ENCODE results near the gene KY. TPM values are rescaled to one million over a fixed set of nuclear protein-coding genes. Genes with fewer than 3 reads are reported as not detected.

KY gene
- total and polyA plus RNA-seq, 9 of the 15 experiments (the other 6 are each of a cell fraction or from before 2014, with no cell fraction given), result not detected

- no peak overlapping the region for H3K4me2 ChIP-seq (ENCODE audit: insufficient read depth, low read length)
These were observed 43.5 kb downstream of the KY start for GRCh38 chr3:134607054-134608022.

More at GRCh38 chr3:134607054-134608022, 43.5 kb downstream of the KY start:
- Histone ChIP-seq H3K27me3 (ENCODE audit: control insufficient read depth in 2 of 2, insufficient read depth in 2 of 2, low read length in 2 of 2) (peaks cover 0 to 14% of the 10 kb centered on the region in 2 experiments; a peak in 2 of 5 replicates), H3K4me1 (replicated peaks in 1 of 2; ENCODE audit: control insufficient read depth in 2 of 2, insufficient read depth in 2 of 2, low read length in 2 of 2) (no peaks in the 10 kb centered on the region), H2AFZ (ENCODE audit: low read depth, low read length) (no peak overlapping the region), H3K79me2 (ENCODE audit: control insufficient read depth, insufficient read depth, low read length) (no peaks in the 10 kb centered on the region), H3K9me3 (replicated peaks; ENCODE audit: control insufficient read depth, insufficient read depth, low read depth, low read length) (no peaks in the 10 kb centered on the region), H3K36me3 (ENCODE audit: control insufficient read depth, insufficient read depth, low read length) (no peaks in the 10 kb centered on the region), H3K4me3 (no peak overlapping the region), H3K9ac (ENCODE audit: insufficient read depth in 1 of 2, low read depth in 2 of 2, low read length in 2 of 2) (no peak overlapping the region; a peak in 1 of 4 replicates), H3K9me1 (ENCODE audit: control insufficient read depth, insufficient read depth, low read length) (no peaks in the 10 kb centered on the region), H3K27ac (ENCODE audit: extremely low read depth, low read depth, low read length) (no peak overlapping the region), H4K20me1 (replicated peaks; ENCODE audit: control insufficient read depth, insufficient read depth, low read length) (no peaks in the 10 kb centered on the region)
- DNase-seq (ENCODE audit: extremely low read depth in 1 of 4, low spot score in 3 of 4) (no peak), ATAC-seq (no peak), FAIRE-seq (no peak)
- ChIA-PET POLR2A (no interaction called here), CTCF (ENCODE audit: low intra/inter-chr PET ratio) (no interaction called here)
- TF ChIP-seq GATA2 (CRISPR knock-in tag; IDR thresholded peaks at IDR 0.05) (no peak), NR2F6 (CRISPR knock-in tag; IDR thresholded peaks at IDR 0.05) (no peak), ZNF239 (CRISPR knock-in tag; IDR thresholded peaks at IDR 0.05) (no peak), CEBPZ (IDR thresholded peaks at IDR 0.05; ENCODE audit: borderline replicate concordance, low read depth, low read length) (no peak), ZHX1 (conservative IDR thresholded peaks at IDR 0.05; ENCODE audit: low read length) (no peak), CBFA2T3 (IDR thresholded peaks at IDR 0.05) (no peak), HDAC2 (IDR thresholded peaks at IDR 0.05) (no peak), ZNF24 (IDR thresholded peaks at IDR 0.05) (no peak), NFATC3 (IDR thresholded peaks at IDR 0.05) (no peak), TEAD2 (tag; IDR thresholded peaks at IDR 0.05) (no peak), RB1 (IDR thresholded peaks at IDR 0.05; ENCODE audit: low read depth) (no peak)
- WGBS (ENCODE audit: insufficient coverage, low coverage, missing lambda C conversion rate), result 0% methylated on average over 8 of the region's 13 CpGs
- intact Hi-C loops (cut with micrococcal nuclease), result loop anchor here (10.0 kb wide), 2 partner anchors 477 to 1287 kb away; no protein-coding TSS in a partner anchor
- BruUV-seq (replicated peaks), result no TSS peak
- in situ Hi-C loops (cut with MboI), result no loop called here

All from K562 (cell line).